GM12878 (cell line): Measurements from ENCODE around the gene PARVA. TPM values are rescaled to one million over a fixed set of nuclear protein-coding genes. Genes with fewer than 3 reads are reported as not detected.

Experiments
- ATAC-seq: fragments of 200-7000 bp; cut with Tn5 transposase; 3 replicates; pipeline ENCODE4 v1.9.1; 2020; ENCODE audit warnings: mild to moderate bottlenecking, moderate library complexity
- BruUV-seq: library from RNA; stranded (reverse); fragments of 400-500 nt; replicated peaks from 2 replicates; lab custom pipeline; 2021; lab: Mats Ljungman, UMichigan
- CTCF ChIA-PET: fragments of 300-600 bp; sonication (Branson Sonifier 250); formaldehyde crosslinking; extraction: SDS; loops from one replicate; lab custom pipeline; 2021; ENCODE audit warnings: inconsistent platforms; lab: Yijun Ruan, JAX
- POLR2A ChIA-PET: fragments of 350-600 bp; formaldehyde crosslinking; extraction: SDS; loops from one replicate; lab custom pipeline; 2021; ENCODE audit warnings: inconsistent platforms; lab: Charles Lee
- RAD21 ChIA-PET: fragments of 300-600 bp; sonication (Branson Sonifier 250); formaldehyde crosslinking; loops from one replicate; lab custom pipeline; 2023; ENCODE audit warnings: antibody characterized with exemption; ENCODE audit not compliant: unreplicated experiment; lab: Charles Lee
- SMC1A ChIA-PET: fragments of 300-600 bp; sonication (Branson Sonifier 250); formaldehyde crosslinking; loops from one replicate; lab custom pipeline; 2023; ENCODE audit not compliant: unreplicated experiment, uncharacterized antibody; lab: Charles Lee
- DNase-seq: peaks from one replicate; pipeline ENCODE4 v3.0.0-alpha.2; 2011; ENCODE audit warnings: low read depth, low spot score
- FAIRE-seq: peaks from 3 replicates; lab custom pipeline; 2011; peaks lifted over from hg19 to GRCh38; lab: Jason Lieb, UNC
- H2AFZ ChIP-seq: 2 replicates; pipeline ENCODE4 v1.6.0; 2011; ENCODE audit warnings: low read depth, low read length, control low read depth; ENCODE audit not compliant: control insufficient read depth
- H3K27ac ChIP-seq: 2 replicates; pipeline ENCODE4 v1.5.1; 2011; ENCODE audit warnings: control low read depth; ENCODE audit not compliant: control insufficient read depth, insufficient read depth
- H3K27me3 ChIP-seq, 2 experiments: replicated peaks in 1 of 2; 2 replicates each; pipeline versions ENCODE4 v1.6.0 to v1.6.1; 2011; ENCODE audit warnings: low read length in 1 of 2; ENCODE audit not compliant: control insufficient read depth in 2 of 2, insufficient read depth in 2 of 2
- H3K36me3 ChIP-seq, 2 experiments: 2 replicates each; pipeline ENCODE4 v1.5.1; 2011; ENCODE audit warnings: low read length in 1 of 2; ENCODE audit not compliant: control insufficient read depth in 2 of 2, insufficient read depth in 2 of 2
- H3K4me1 ChIP-seq: 2 replicates; pipeline ENCODE4 v1.6.1; 2011; ENCODE audit warnings: mild to moderate bottlenecking, low read length, moderate library complexity, mixed read lengths; ENCODE audit not compliant: control insufficient read depth, insufficient read depth
- H3K4me2 ChIP-seq: 2 replicates; pipeline ENCODE4 v1.6.0; 2011; ENCODE audit warnings: control low read depth; ENCODE audit not compliant: control insufficient read depth, insufficient read depth
- H3K4me3 ChIP-seq: fragments of 200-600 bp; sonication (generic); 2 replicates; pipeline ENCODE4 v1.5.1; 2016
- H3K79me2 ChIP-seq: 2 replicates; pipeline ENCODE4 v1.6.0; 2011; ENCODE audit warnings: low read length; ENCODE audit not compliant: control insufficient read depth, insufficient read depth
- H3K9ac ChIP-seq: 2 replicates; pipeline ENCODE4 v1.8.0; 2011; ENCODE audit warnings: low read length, control low read depth, mixed read lengths; ENCODE audit not compliant: control insufficient read depth, insufficient read depth
- H3K9me3 ChIP-seq: replicated peaks from 3 replicates; pipeline ENCODE4 v1.5.1; 2011; ENCODE audit warnings: mild to moderate bottlenecking, low read length; ENCODE audit not compliant: control insufficient read depth, insufficient read depth
- H4K20me1 ChIP-seq: 2 replicates; pipeline ENCODE4 v1.6.0; 2011; ENCODE audit not compliant: control insufficient read depth, insufficient read depth
- CBFB ChIP-seq: IDR thresholded peaks from 2 replicates; pipeline ENCODE4 v1.6.1; 2016; ENCODE audit warnings: antibody characterized with exemption, low read depth
- MAX ChIP-seq: IDR thresholded peaks from 2 replicates; pipeline ENCODE4 v1.6.1; 2012; ENCODE audit warnings: low read depth, low read length, improper control_type of control experiment
- NFXL1 ChIP-seq: fragments of 450-650 bp; IDR thresholded peaks from 2 replicates; pipeline ENCODE4 v1.6.1; 2017; ENCODE audit warnings: antibody characterized with exemption, mild to moderate bottlenecking, borderline replicate concordance
- PAX5 ChIP-seq: IDR thresholded peaks from 2 replicates; pipeline ENCODE4 v1.6.1; 2011; ENCODE audit warnings: low read depth, low read length, borderline replicate concordance
- PKNOX1 ChIP-seq: fragments of 450-650 bp; IDR thresholded peaks from 2 replicates; pipeline ENCODE4 v1.6.1; 2016; ENCODE audit warnings: mild to moderate bottlenecking
- POLR2AphosphoS2 ChIP-seq: IDR thresholded peaks from 2 replicates; pipeline ENCODE4 v1.6.1; 2011; ENCODE audit warnings: low read depth, mild to moderate bottlenecking, low read length, improper control_type of control experiment, moderate library complexity
- WGBS: methylation state at CpG from one replicate; pipeline ENCODE4 v1.1.6; 2016; ENCODE audit warnings: low lambda C conversion rate; ENCODE audit not compliant: insufficient replicate concordance, insufficient coverage; ENCODE audit errors: missing lambda C conversion rate; 5-methylcytosine and 5-hydroxymethylcytosine counted together
- in situ Hi-C: fragments of 300-500 bp; cut with MboI; formaldehyde crosslinking; loops from 9 replicates; pipeline ENCODE4 v1.14.3; 2018; ENCODE audit warnings: mixed read lengths
- intact Hi-C: fragments of 100-400 bp; cut with micrococcal nuclease; formaldehyde crosslinking; loops from one replicate; pipeline ENCODE4 v1.14.2; 2022; ENCODE audit not compliant: unreplicated experiment
- polyA plus RNA-seq, 11 experiments: library from polyadenylated mRNA; depleted of rRNA in 4 of 11; unstranded in 6 of 11; stranded (reverse) in 5 of 11; fragments of >200 nt; fragmentation: Nextera tagmentation in 4 of 11; fragmentation: Illumina TruSeq in 1 of 11; extraction: Ambion mirVana in 4 of 11; extraction: Trizol in 1 of 11; gene quantifications; 1 replicate in 1 of 11; 2 replicates in 10 of 11; pipeline versions ENCODE4 v1.2.1 to v1.2.3, GENCODE V29; 2011 to 2016; ENCODE audit warnings: inconsistent platforms in 2 of 11, missing spikeins in 2 of 11, low read depth in 1 of 11
- total RNA-seq, 4 experiments: library from RNA; depleted of rRNA in 3 of 4; stranded (reverse); fragments of >200 nt in 3 of 4; fragmentation: Illumina TruSeq in 1 of 4; extraction: Trizol in 1 of 4; gene quantifications; 2 replicates each; pipeline versions ENCODE4 v1.2.1 to v1.2.3, GENCODE V29; 2013 to 2021

Gene PARVA
- total and polyA plus RNA-seq, 10 of the 15 experiments (the other 5 are each of a cell fraction or from before 2014, with no cell fraction given) = 0.01 to 0.44 (median 0.03) TPM; not detected in 7

- in situ Hi-C loops = loop anchor here (10.0 kb wide), 1 partner anchor 485 kb away; no protein-coding TSS in a partner anchor
- RAD21 ChIA-PET = no interaction called here
- TF ChIP-seq MAX (no peak), PAX5 (no peak), NFXL1 (no peak), POLR2AphosphoS2 (no peak), PKNOX1 (no peak), CBFB (no peak)
- 27% methylated on average over 9 of the region's 10 CpGs for WGBS
- no peaks in the 10 kb centered on the region for H3K4me1 ChIP-seq
- no peaks in the 10 kb centered on the region for H4K20me1 ChIP-seq
- CTCF ChIA-PET = interaction anchor here (1.1 kb wide), 1 partner anchor 478 kb away, joined by 5 read pairs; no protein-coding TSS in a partner anchor
- H3K27ac ChIP-seq = no peak overlapping the region
- SMC1A ChIA-PET = no interaction called here
- H3K9me3 ChIP-seq = no peaks in the 10 kb centered on the region
- no TSS peak for BruUV-seq
- no peak overlapping the region for H3K4me2 ChIP-seq
- H3K9ac ChIP-seq = no peak overlapping the region
- no peak overlapping the region for H2AFZ ChIP-seq
- DNase-seq = no peak
- no peak for FAIRE-seq
- no peaks in the 10 kb centered on the region for H3K36me3 ChIP-seq
- no peak for ATAC-seq
- POLR2A ChIA-PET = no interaction called here
- H3K79me2 ChIP-seq = no peaks in the 10 kb centered on the region
- intact Hi-C loops = loop anchor here (5.0 kb wide), 1 partner anchor 482 kb away; no protein-coding TSS in a partner anchor
- no peaks in the 10 kb centered on the region; a peak in 1 of 4 replicates for H3K27me3 ChIP-seq
- H3K4me3 ChIP-seq = no peak overlapping the region
Observed at GRCh38 chr11:12410006-12410728, 32.8 kb downstream of the PARVA start.
